Smooth muscle cell (in vitro differentiated cells): ENCODE measurements around the gene DGKI. TPM values are rescaled to one million over a fixed set of nuclear protein-coding genes. Genes with fewer than 3 reads are reported as not detected.
A peak's percentile ranks its signal among the peaks of the same experiment; 100 is the strongest.

ENCODE experiments used
- DNase-seq: peaks from one replicate; lab custom pipeline; 2025; ENCODE audit not compliant: unreplicated experiment; lab: John Stamatoyannopoulos, UW
- H2AFZ ChIP-seq: fragments of 200-600 bp; sonication (generic); 2 replicates; pipeline ENCODE4 v1.6.0; 2016; ENCODE audit warnings: antibody characterized with exemption, low read depth, mild to moderate bottlenecking
- H3F3A ChIP-seq: fragments of 200-600 bp; sonication (generic); 2 replicates; pipeline ENCODE4 v1.6.0; 2017; ENCODE audit warnings: antibody characterized with exemption, low read depth
- H3K27ac ChIP-seq: fragments of 200-600 bp; sonication (generic); 2 replicates; pipeline ENCODE4 v1.5.1; 2016; ENCODE audit warnings: low read depth, mild to moderate bottlenecking
- H3K27me3 ChIP-seq: fragments of 200-600 bp; sonication (generic); 2 replicates; pipeline ENCODE4 v1.6.1; 2016; ENCODE audit warnings: low read depth, mild to moderate bottlenecking
- H3K36me3 ChIP-seq: fragments of 200-600 bp; sonication (generic); 2 replicates; pipeline ENCODE4 v1.5.1; 2016; ENCODE audit warnings: low read depth
- H3K4me1 ChIP-seq: fragments of 200-600 bp; sonication (generic); 2 replicates; pipeline ENCODE4 v1.5.1; 2016; ENCODE audit warnings: low read depth
- H3K4me2 ChIP-seq: fragments of 200-600 bp; sonication (generic); 2 replicates; pipeline ENCODE4 v1.6.0; 2016; ENCODE audit warnings: mild to moderate bottlenecking
- H3K4me3 ChIP-seq: fragments of 200-600 bp; sonication (generic); 2 replicates; pipeline ENCODE4 v1.5.1; 2016; ENCODE audit warnings: mild to moderate bottlenecking
- H3K79me2 ChIP-seq: fragments of 200-600 bp; sonication (generic); 2 replicates; pipeline ENCODE4 v1.6.0; 2016; ENCODE audit warnings: low read depth, mild to moderate bottlenecking
- H3K9ac ChIP-seq: fragments of 200-600 bp; sonication (generic); 2 replicates; pipeline ENCODE4 v1.6.0; 2016; ENCODE audit warnings: low read depth
- H3K9me3 ChIP-seq: fragments of 200-600 bp; sonication (generic); replicated peaks from 2 replicates; pipeline ENCODE4 v1.5.1; 2016; ENCODE audit warnings: low read depth
- H4K20me1 ChIP-seq: fragments of 200-600 bp; sonication (generic); 2 replicates; pipeline ENCODE4 v1.6.0; 2016; ENCODE audit warnings: low read depth
- CTCF ChIP-seq: fragments of 200-600 bp; sonication (generic); IDR thresholded peaks from 2 replicates; pipeline ENCODE4 v1.5.1; 2017; ENCODE audit warnings: borderline replicate concordance, mild to moderate bottlenecking, antibody characterized with exemption; ENCODE audit not compliant: insufficient read depth, poor library complexity, severe bottlenecking
- WGBS: methylation state at CpG from one replicate; pipeline ENCODE4 v1.1.7; 2016; ENCODE audit warnings: low lambda C conversion rate; 5-methylcytosine and 5-hydroxymethylcytosine counted together
- polyA plus RNA-seq: library from polyadenylated mRNA; unstranded; fragments of >200 nt; fragmentation: Nextera tagmentation; extraction: Ambion mirVana; gene quantifications from 2 replicates; pipeline ENCODE4 v1.2.1, GENCODE V29; 2016
- total RNA-seq: library from RNA; depleted of rRNA; stranded (reverse); fragments of >200 nt; gene quantifications from 2 replicates; pipeline ENCODE4 v1.2.3, GENCODE V29; 2014

The DGKI gene
- total and polyA plus RNA-seq, 2 experiments from 2014 or later: 2.5 to 6.2 TPM

GRCh38 chr7:137545059-137545716 is 301.6 kb downstream of the DGKI start:
- H3K27ac ChIP-seq: peak overlapping the region; percentile 70
- no peaks in the 10 kb centered on the region for H3K27me3 ChIP-seq
- H3K79me2 ChIP-seq: no peaks in the 10 kb centered on the region
- peaks cover 1% of the 10 kb centered on the region for H3F3A ChIP-seq
- H3K4me1 ChIP-seq: peaks cover 3% of the 10 kb centered on the region
- H3K9ac ChIP-seq: peak overlapping the region; percentile 64
- H3K36me3 ChIP-seq: no peaks in the 10 kb centered on the region
- H3K9me3 ChIP-seq: no peaks in the 10 kb centered on the region
- no peak overlapping the region for H3K4me3 ChIP-seq
- H2AFZ ChIP-seq: no peak overlapping the region
- DNase-seq: no peak
- TF ChIP-seq CTCF: no peak
- WGBS: 17% methylated on average over 4 of the region's 4 CpGs
- peak overlapping the region; percentile 37 for H3K4me2 ChIP-seq
- no peaks in the 10 kb centered on the region for H4K20me1 ChIP-seq

- Histone ChIP-seq H3K4me3 (no peak overlapping the region), H3K79me2 (no peaks in the 10 kb centered on the region), H3K27me3 (no peaks in the 10 kb centered on the region), H3K36me3 (no peaks in the 10 kb centered on the region), H3F3A (peaks cover 8% of the 10 kb centered on the region), H4K20me1 (no peaks in the 10 kb centered on the region), H2AFZ (no peak overlapping the region), H3K9me3 (no peaks in the 10 kb centered on the region), H3K4me1 (peaks cover 3% of the 10 kb centered on the region), H3K27ac (peak overlapping the region; percentile 70), H3K9ac (peak overlapping the region; percentile 64), H3K4me2 (peak overlapping the region; percentile 37)
- no peak for DNase-seq
- WGBS: 61% methylated on average over 1 of the region's 1 CpG
- no peak for TF ChIP-seq CTCF
Observed at GRCh38 chr7:137544453-137545058, 302.2 kb downstream of the DGKI start.

- H3K4me3 ChIP-seq: no peak overlapping the region
- H3K27me3 ChIP-seq: no peaks in the 10 kb centered on the region
- H3K79me2 ChIP-seq: no peaks in the 10 kb centered on the region
- peaks cover 8% of the 10 kb centered on the region for H3K4me1 ChIP-seq
- H4K20me1 ChIP-seq: no peaks in the 10 kb centered on the region
- no peak overlapping the region for H2AFZ ChIP-seq
- no peaks in the 10 kb centered on the region for H3K36me3 ChIP-seq
- 23% methylated on average over 3 of the region's 3 CpGs for WGBS
- H3K27ac ChIP-seq: peak overlapping the region; percentile 100
- peak overlapping the region; percentile 94 for H3K9ac ChIP-seq
- DNase-seq: no peak
- no peaks in the 10 kb centered on the region for H3K9me3 ChIP-seq
- peak overlapping the region; percentile 80 for H3K4me2 ChIP-seq
- H3F3A ChIP-seq: peaks cover 25% of the 10 kb centered on the region
- TF ChIP-seq CTCF: no peak
Observed at GRCh38 chr7:137539111-137539715, 307.6 kb downstream of the DGKI start.
